NOMO-1 treated with dmso at 0.1 percent for 144 hours (cell line): ENCODE measurements around the gene OSBPL8.
"Not testable (repeated sequence)": the region's sequence is repeated elsewhere in the genome, so short reads cannot be mapped to it uniquely, and the experiment has no call there.

Experiments used
- DNase-seq: peaks from one replicate; lab custom pipeline; 2025; ENCODE audit not compliant: unreplicated experiment; lab: John Stamatoyannopoulos, UW

OSBPL8 gene

DNA sequence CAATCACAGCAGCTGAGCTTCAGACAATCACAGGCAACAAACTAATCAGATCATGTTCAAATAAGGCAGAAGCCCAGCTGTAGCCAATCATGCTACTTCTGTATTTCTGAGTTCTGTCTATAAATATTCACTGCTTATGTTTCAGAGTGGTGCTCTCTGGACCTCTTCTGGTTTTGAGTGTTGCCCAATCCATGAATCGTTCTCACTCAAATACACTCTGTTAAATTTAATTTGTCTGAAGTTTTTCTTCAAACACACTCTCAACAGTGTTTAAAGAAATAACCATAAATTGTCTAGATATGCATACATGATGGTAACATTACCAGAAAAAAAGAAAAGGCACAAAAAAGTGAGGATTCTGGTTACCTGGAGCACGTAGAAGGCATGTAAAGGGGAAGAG, 133.4 kb downstream of the OSBPL8 start:
- DNase-seq = no peak

DNA sequence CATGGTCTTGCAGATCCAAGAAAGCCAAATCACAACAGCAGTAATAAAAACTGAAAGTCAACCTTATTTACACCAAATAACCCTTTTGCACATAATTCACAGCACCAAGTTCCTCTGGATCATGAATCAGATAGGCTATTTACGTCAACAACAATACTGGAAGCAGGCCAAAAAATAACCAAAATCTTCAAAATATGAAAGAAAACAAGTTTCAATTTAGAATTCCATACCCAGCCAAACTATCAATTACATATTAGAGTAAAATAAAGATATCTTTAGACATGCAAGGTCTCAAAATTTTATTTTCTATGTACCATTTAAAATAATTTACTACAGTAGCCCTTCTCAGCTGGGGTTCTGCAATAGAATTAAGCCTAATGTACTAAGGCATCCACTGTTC, 134.6 kb downstream of the OSBPL8 start:
- DNase-seq = no peak

- DNase-seq = no peak
Observed at GRCh38 chr12:76422543-76423438, 136.8 kb downstream of the OSBPL8 start.

DNA sequence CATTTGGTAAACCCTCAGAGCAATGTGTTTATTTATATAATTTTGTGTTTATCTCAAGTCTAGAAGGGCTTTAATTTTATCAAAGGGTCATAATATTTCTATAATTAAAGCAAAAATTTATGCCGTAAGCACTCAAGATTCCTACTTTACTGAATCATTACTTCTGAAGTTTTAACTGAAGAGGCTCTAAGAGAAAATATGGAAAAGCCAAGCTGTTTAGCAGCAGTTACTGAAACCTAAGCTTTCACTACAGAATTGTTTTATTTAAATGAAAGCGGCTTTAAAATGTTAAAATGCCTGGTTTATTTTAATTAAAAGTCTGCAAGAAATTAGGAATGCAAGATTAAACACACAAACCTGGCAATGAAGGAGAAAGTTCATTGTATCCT, 137.4 kb downstream of the OSBPL8 start:
- DNase-seq = no peak

GRCh38 chr12:76421046-76421445, 138.5 kb downstream of the OSBPL8 start:
- no peak for DNase-seq

DNA sequence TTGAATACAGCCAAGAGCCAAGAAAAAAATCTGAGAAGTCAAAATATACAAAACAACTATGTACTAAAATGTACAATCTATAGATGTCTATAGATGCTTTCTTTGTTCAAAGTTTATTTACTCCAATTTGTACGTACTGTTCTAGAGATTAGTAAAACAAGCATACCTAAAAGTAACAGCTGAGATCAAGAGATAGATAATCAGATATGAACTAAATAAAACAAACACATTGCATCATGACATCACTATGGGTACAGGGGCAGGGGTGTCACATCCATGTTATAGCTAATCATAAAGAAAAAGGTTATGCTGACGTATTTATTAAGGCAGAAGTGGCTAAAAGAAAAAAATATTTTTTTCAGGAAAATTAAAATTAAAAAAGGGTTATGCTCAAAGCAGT, 139.3 kb downstream of the OSBPL8 start:
- no peak for DNase-seq

GRCh38 chr12:76417116-76417515, 142.5 kb downstream of the OSBPL8 start:
- DNase-seq = no peak

- no peak for DNase-seq
Observed at GRCh38 chr12:76413121-76413520, 146.4 kb downstream of the OSBPL8 start.

DNA sequence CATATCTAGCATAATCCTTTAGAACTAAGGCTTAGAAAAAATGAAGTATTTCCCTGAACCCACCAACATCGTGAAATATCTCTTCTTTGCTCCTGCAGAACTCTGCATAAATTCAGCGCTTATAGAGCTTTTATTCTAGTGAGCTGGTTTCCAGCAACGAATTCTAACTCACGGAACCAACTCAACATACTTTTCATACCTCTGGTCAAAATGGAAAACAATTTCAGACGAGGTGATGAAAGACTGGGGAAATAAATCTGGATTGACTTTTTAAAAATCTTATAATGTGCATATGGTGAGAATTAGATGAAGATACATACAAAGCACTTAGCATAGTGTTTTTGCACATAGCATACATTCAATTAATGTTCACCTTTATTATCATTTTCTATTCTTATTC, 148.8 kb downstream of the OSBPL8 start:
- no peak for DNase-seq

- no peak for DNase-seq
Observed at GRCh38 chr12:76410371-76410770, 149.2 kb downstream of the OSBPL8 start.

GRCh38 chr12:76409074-76409473, 150.5 kb downstream of the OSBPL8 start:
- DNase-seq = no peak

DNA sequence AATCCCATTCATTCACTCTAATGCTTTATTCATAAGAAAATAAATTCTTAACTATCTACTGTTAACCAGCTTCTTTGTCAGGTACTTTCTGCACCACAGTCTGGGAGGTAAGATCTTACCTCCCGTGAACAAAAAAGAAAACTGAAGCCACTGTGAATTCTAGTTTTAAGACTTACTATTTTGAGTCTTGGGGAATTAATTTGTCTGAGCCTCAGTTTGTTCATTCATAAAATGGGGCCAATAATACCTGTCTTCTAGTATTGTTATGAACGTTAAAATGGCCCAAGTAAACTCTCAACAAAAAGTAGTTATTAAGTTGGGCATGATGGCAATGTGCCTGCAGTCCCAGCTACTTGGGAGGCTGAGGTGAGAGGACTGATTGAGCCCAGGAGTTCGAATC, 151.9 kb downstream of the OSBPL8 start:
- DNase-seq = no peak

DNA sequence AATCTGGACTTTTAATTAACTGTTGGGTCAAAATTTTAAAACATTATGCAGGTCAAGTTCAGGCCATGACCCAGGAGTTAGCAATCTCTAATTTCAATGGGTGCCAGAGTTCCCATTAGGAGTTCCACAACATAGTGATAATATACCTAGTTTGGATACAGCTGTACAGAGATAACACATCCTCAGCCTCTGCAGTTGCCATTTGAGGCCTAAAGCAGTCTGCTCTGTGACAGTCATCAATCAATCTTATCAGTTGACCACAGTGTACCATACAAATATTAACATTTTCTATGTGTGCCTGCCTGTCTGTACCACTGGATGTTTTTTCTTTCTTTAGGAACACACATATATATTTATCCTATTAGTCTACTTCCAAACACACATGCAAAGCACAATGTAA, 157.3 kb downstream of the OSBPL8 start:
- no peak for DNase-seq

GRCh38 chr12:76400136-76400535, 159.4 kb downstream of the OSBPL8 start:
- no peak for DNase-seq

- DNase-seq = no peak
Observed at GRCh38 chr12:76399040-76399439, 160.5 kb downstream of the OSBPL8 start.

- no peak for DNase-seq
Observed at GRCh38 chr12:76398106-76398505, 161.5 kb downstream of the OSBPL8 start.

- DNase-seq = no peak
Observed at GRCh38 chr12:76391461-76391860, 168.1 kb downstream of the OSBPL8 start.

- no peak for DNase-seq
Observed at GRCh38 chr12:76387614-76388013, 172.0 kb downstream of the OSBPL8 start.

DNA sequence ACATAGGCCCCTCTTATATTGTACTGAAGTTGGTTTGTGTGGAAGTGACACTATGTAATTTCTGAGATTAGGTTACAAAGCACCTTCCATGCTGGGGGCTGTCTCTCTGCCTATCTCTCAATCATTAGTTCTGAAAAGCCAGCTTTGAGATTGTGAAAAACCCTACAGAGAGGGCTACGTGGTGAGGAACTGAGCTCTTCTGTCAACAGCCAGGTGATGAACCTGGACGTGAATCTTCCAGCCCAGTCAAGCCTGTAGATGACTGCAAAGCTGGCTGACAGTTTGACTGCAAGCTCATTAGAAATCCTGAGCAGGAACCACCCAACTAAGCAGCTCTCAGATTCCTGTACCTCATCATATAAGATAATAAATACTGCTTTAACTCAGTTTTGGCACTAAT, 175.0 kb downstream of the OSBPL8 start:
- no peak for DNase-seq

DNA sequence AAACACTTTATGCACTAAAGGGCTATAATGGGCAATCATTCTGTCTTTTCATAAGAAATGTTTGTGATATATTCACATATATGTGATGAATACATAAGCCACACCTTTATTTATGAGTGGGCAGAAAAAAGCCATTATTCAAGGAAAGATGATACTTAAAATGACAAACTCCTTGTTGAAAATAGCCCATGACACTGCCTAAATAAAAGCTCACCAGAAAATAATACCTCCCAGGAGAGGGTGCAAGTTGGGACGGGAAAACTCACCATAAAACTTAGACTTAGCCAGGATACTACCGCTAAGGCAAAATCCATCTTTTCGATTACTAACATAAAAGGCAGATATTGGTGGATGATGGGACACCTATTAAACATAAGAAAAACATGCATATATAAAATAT, 175.6 kb downstream of the OSBPL8 start:
- DNase-seq = no peak

GRCh38 chr12:76379261-76379660, 180.3 kb downstream of the OSBPL8 start:
- no peak for DNase-seq

DNA sequence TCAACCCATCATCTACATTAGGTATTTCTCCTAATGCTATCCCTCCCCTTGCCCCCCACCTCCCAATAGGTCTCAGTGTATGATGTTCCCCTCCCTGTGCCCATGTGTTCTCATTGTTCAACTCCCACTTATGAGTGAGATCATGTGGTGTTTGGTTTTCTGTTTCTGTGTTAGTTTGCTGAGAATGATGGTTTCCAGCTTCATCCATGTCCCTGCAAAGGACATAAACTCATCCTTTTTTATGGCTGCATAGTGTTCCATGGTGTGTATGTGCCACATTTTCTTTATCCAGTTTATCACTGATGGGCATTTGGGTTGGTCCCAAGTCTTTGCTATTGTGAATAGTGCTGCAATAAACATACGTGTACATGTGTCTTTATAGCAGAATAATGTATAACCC, 182.7 kb downstream of the OSBPL8 start:
- DNase-seq = not testable (repeated sequence)

- no peak for DNase-seq
Observed at GRCh38 chr12:76375939-76376338, 183.6 kb downstream of the OSBPL8 start.
